ENCODE results near the gene SENP5. TPM values are rescaled to one million over a fixed set of nuclear protein-coding genes. Genes with fewer than 3 reads are reported as not detected.

Gene SENP5
- total and polyA plus RNA-seq, 2 experiments from 2014 or later = 8.1 to 30.5 TPM

DNA sequence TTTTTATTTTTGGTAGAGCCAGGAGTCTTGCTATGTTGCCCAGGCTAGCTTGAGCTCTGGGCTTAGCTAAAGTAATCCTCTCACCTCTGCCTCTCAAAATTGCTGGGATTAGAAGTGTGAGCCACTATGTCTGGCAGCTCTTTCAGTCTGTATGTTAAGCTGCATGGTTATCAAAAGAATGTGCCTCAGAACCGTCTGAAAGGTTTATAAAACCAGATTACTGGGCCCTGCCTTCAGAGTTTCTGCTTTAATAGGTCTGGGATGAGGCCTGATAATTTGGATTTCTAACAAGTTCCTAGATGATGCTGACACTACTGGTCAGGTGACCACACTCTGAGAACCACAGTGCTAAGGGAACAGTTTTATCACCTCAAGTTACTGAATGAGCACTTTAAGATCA, 34.6 kb downstream of the SENP5 start:
- Histone ChIP-seq H3K9me3 (ENCODE audit: low read depth) (no peaks in the 10 kb centered on the region), H3K27me3 (no peaks in the 10 kb centered on the region), H3K4me3 (no peak overlapping the region), H3K36me3 (peaks cover 55% of the 10 kb centered on the region), H3K27ac (no peak overlapping the region), H3K4me1 (ENCODE audit: low read depth) (no peaks in the 10 kb centered on the region)
- TF ChIP-seq, protein P1, sequence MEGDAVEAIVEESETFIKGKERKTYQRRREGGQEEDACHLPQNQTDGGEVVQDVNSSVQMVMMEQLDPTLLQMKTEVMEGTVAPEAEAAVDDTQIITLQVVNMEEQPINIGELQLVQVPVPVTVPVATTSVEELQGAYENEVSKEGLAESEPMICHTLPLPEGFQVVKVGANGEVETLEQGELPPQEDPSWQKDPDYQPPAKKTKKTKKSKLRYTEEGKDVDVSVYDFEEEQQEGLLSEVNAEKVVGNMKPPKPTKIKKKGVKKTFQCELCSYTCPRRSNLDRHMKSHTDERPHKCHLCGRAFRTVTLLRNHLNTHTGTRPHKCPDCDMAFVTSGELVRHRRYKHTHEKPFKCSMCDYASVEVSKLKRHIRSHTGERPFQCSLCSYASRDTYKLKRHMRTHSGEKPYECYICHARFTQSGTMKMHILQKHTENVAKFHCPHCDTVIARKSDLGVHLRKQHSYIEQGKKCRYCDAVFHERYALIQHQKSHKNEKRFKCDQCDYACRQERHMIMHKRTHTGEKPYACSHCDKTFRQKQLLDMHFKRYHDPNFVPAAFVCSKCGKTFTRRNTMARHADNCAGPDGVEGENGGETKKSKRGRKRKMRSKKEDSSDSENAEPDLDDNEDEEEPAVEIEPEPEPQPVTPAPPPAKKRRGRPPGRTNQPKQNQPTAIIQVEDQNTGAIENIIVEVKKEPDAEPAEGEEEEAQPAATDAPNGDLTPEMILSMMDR (IDR thresholded peaks at IDR 0.05; ENCODE audit: low read depth, low read length) = no peak
- no peak for DNase-seq (ENCODE audit: low read depth in 1 of 2, low spot score in 1 of 2)

DNA sequence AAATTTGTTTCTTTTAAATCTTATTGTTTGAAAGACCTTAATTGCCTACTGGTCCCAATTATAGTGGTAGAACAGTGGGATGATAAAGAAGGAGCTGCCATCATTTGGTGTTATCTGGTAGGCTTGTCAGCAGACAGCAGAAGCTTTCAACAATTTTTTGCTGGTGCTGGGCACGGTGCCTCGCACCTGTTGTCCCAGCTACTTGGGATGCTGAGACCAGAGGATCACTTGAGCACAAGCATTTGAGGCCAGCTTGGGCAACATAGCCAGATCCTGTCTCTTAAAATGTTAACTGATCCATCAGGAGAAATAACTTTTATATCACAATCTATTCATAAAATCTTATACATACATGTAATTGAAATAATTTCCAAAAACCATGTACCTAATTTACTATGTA, 36.0 kb downstream of the SENP5 start:
- peaks cover 57% of the 10 kb centered on the region for H3K36me3 ChIP-seq
- no peak for DNase-seq (ENCODE audit: low read depth in 1 of 2, low spot score in 1 of 2)

GRCh38 chr3:196914866-196915265, 47.1 kb downstream of the SENP5 start:
- TF ChIP-seq, protein P1 (IDR thresholded peaks at IDR 0.05; ENCODE audit: low read depth, low read length) = no peak
- no peak overlapping the region for H3K4me3 ChIP-seq
- no peak for DNase-seq (ENCODE audit: low read depth in 1 of 2, low spot score in 1 of 2)
- no peak overlapping the region for H3K27ac ChIP-seq
- H3K36me3 ChIP-seq = no peaks in the 10 kb centered on the region
- H3K9me3 ChIP-seq (ENCODE audit: low read depth) = no peaks in the 10 kb centered on the region
- H3K27me3 ChIP-seq = no peaks in the 10 kb centered on the region
- no peaks in the 10 kb centered on the region for H3K4me1 ChIP-seq (ENCODE audit: low read depth)

More for the DNA sequence above, 36.0 kb downstream of the SENP5 start:
- Histone ChIP-seq H3K9me3 (ENCODE audit: low read depth) (no peaks in the 10 kb centered on the region), H3K27me3 (no peaks in the 10 kb centered on the region), H3K27ac (no peak overlapping the region), H3K4me1 (ENCODE audit: low read depth) (no peaks in the 10 kb centered on the region), H3K4me3 (no peak overlapping the region)
- TF ChIP-seq, protein P1 (IDR thresholded peaks at IDR 0.05; ENCODE audit: low read depth, low read length) = no peak

GRCh38 chr3:196915375-196915774, 47.7 kb downstream of the SENP5 start:
- no peaks in the 10 kb centered on the region for H3K27me3 ChIP-seq
- no peak for DNase-seq (ENCODE audit: low read depth in 1 of 2, low spot score in 1 of 2)
- no peaks in the 10 kb centered on the region for H3K36me3 ChIP-seq
- TF ChIP-seq, protein P1 (IDR thresholded peaks at IDR 0.05; ENCODE audit: low read depth, low read length) = no peak
- no peaks in the 10 kb centered on the region for H3K9me3 ChIP-seq (ENCODE audit: low read depth)
- H3K4me1 ChIP-seq (ENCODE audit: low read depth) = no peaks in the 10 kb centered on the region
- H3K27ac ChIP-seq = no peak overlapping the region
- no peak overlapping the region for H3K4me3 ChIP-seq

DNA sequence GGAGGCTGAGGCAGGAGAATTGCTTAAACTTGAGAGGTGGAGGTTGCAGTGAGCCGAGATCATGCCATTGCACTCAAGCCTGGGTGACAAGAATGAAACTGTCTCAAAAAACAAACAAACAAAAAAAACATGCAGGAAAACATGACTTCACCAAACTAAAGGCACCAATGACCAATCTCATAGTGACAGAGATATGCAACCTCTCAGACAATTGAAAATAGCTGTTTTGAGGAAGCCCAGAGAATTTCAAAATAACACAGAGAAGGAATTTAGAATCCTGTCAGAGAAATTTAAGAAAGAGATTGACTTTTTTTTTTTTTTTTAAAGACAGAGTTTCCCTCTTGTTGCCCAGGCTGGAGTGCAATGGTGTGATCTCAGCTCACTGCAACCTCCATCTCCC, 48.5 kb downstream of the SENP5 start:
- TF ChIP-seq, protein P1 (IDR thresholded peaks at IDR 0.05; ENCODE audit: low read depth, low read length) = no peak
- H3K27me3 ChIP-seq = no peaks in the 10 kb centered on the region
- no peak for DNase-seq (ENCODE audit: low read depth in 1 of 2, low spot score in 1 of 2)

GRCh38 chr3:196916995-196917394, 49.3 kb downstream of the SENP5 start:
- H3K27me3 ChIP-seq = no peaks in the 10 kb centered on the region
- H3K4me1 ChIP-seq (ENCODE audit: low read depth) = no peaks in the 10 kb centered on the region
- no peak overlapping the region for H3K27ac ChIP-seq
- TF ChIP-seq, protein P1 (IDR thresholded peaks at IDR 0.05; ENCODE audit: low read depth, low read length) = no peak
- no peaks in the 10 kb centered on the region for H3K9me3 ChIP-seq (ENCODE audit: low read depth)
- no peak for DNase-seq (ENCODE audit: low read depth in 1 of 2, low spot score in 1 of 2)
- peaks cover 2% of the 10 kb centered on the region for H3K36me3 ChIP-seq
- no peak overlapping the region for H3K4me3 ChIP-seq

More for the DNA sequence above, 48.5 kb downstream of the SENP5 start:
- Histone ChIP-seq H3K4me3 (no peak overlapping the region), H3K4me1 (ENCODE audit: low read depth) (no peaks in the 10 kb centered on the region), H3K9me3 (ENCODE audit: low read depth) (no peaks in the 10 kb centered on the region), H3K27ac (no peak overlapping the region), H3K36me3 (no peaks in the 10 kb centered on the region)
